HepG2 (cell line): ENCODE data around the gene COPS7A. TPM values are rescaled to one million over a fixed set of nuclear protein-coding genes. Genes with fewer than 3 reads are reported as not detected.

Experiments
- ATF7 ChIP-seq, 2 experiments: fragments of 450-650 bp in 1 of 2; sonication (generic) in 1 of 2; formaldehyde crosslinking in 1 of 2; IDR thresholded peaks; 2 replicates each; pipeline versions ENCODE4 v1.4.0 to v1.6.1; 2016 to 2020; ENCODE audit warnings: antibody characterized with exemption in 1 of 2, mild to moderate bottlenecking in 1 of 2, missing genetic modification reagents in 1 of 2
- FOXK2 ChIP-seq: fragments of 450-650 bp; IDR thresholded peaks from 2 replicates; pipeline ENCODE4 v1.6.1; 2016
- FOXO1 ChIP-seq: sonication (generic); formaldehyde crosslinking; IDR thresholded peaks from 2 replicates; pipeline ENCODE4 v1.4.0; 2020; ENCODE audit warnings: missing genetic modification reagents
- HIVEP1 ChIP-seq: sonication (generic); formaldehyde crosslinking; IDR thresholded peaks from 2 replicates; pipeline ENCODE4 v1.4.0; 2020; ENCODE audit warnings: mild to moderate bottlenecking, missing genetic modification reagents
- KAT2B ChIP-seq: fragments of 150-350 bp; IDR thresholded peaks from 2 replicates; pipeline ENCODE4 v1.6.1; 2014; ENCODE audit warnings: low read depth, low read length, borderline replicate concordance
- KDM1A ChIP-seq: IDR thresholded peaks from 2 replicates; pipeline ENCODE4 v1.6.1; 2016; ENCODE audit warnings: missing compliant biosample characterization
- KLF9 ChIP-seq: IDR thresholded peaks from 2 replicates; pipeline ENCODE4 v1.6.1; 2016; ENCODE audit warnings: low read depth
- NBN ChIP-seq: fragments of 450-650 bp; conservative IDR thresholded peaks from 2 replicates; pipeline ENCODE4 v1.6.1; 2017
- RBAK ChIP-seq: sonication (generic); formaldehyde crosslinking; IDR thresholded peaks from 2 replicates; pipeline ENCODE4 v1.5.1; 2020; ENCODE audit warnings: mild to moderate bottlenecking, missing genetic modification reagents
- SMAD1 ChIP-seq: sonication (generic); formaldehyde crosslinking; IDR thresholded peaks from 2 replicates; pipeline ENCODE4 v1.4.0; 2020; ENCODE audit warnings: missing genetic modification reagents, low read depth, mild to moderate bottlenecking, borderline replicate concordance
- SNAI1 ChIP-seq: sonication (generic); formaldehyde crosslinking; IDR thresholded peaks from 2 replicates; pipeline ENCODE4 v1.5.0; 2020; ENCODE audit warnings: mild to moderate bottlenecking, missing genetic modification reagents, borderline replicate concordance
- U2AF1 ChIP-seq: fragments of 200-400 bp; formaldehyde crosslinking; optimal IDR thresholded peaks from 2 replicates; pipeline ENCODE3; 2017; ENCODE audit warnings: mild to moderate bottlenecking, low read depth, low read length
- ZBTB3 ChIP-seq: sonication (generic); formaldehyde crosslinking; IDR thresholded peaks from 2 replicates; pipeline ENCODE4 v1.4.0; 2020; ENCODE audit warnings: low read depth, mild to moderate bottlenecking, moderate library complexity, missing genetic modification reagents, borderline replicate concordance
- ZNF20 ChIP-seq: sonication (generic); formaldehyde crosslinking; IDR thresholded peaks from 2 replicates; pipeline ENCODE4 v1.4.0; 2020; ENCODE audit warnings: mild to moderate bottlenecking, moderate library complexity, missing genetic modification reagents
- ZNF446 ChIP-seq: sonication (generic); formaldehyde crosslinking; IDR thresholded peaks from 2 replicates; pipeline ENCODE4 v1.5.0; 2020; ENCODE audit warnings: mild to moderate bottlenecking, missing genetic modification reagents
- ZNF484 ChIP-seq: sonication (generic); formaldehyde crosslinking; IDR thresholded peaks from 2 replicates; pipeline ENCODE4 v1.5.1; 2020; ENCODE audit warnings: mild to moderate bottlenecking, low read depth, missing genetic modification reagents, borderline replicate concordance
- ZNF569 ChIP-seq: sonication (generic); formaldehyde crosslinking; IDR thresholded peaks from 2 replicates; pipeline ENCODE4 v1.5.0; 2020; ENCODE audit warnings: mild to moderate bottlenecking, missing genetic modification reagents, moderate library complexity, borderline replicate concordance
- ZNF644 ChIP-seq: IDR thresholded peaks from 2 replicates; pipeline ENCODE4 v1.6.1; 2016; ENCODE audit warnings: low read depth
- ZNF652 ChIP-seq: IDR thresholded peaks from 2 replicates; pipeline ENCODE4 v1.6.1; 2016; ENCODE audit warnings: low read depth, borderline replicate concordance
- ZNF782 ChIP-seq: sonication (generic); formaldehyde crosslinking; IDR thresholded peaks from 2 replicates; pipeline ENCODE4 v1.4.0; 2020; ENCODE audit warnings: missing genetic modification reagents, mild to moderate bottlenecking, borderline replicate concordance
- polyA plus RNA-seq, 8 experiments: library from polyadenylated mRNA; depleted of rRNA in 3 of 8; stranded (reverse) in 7 of 8; unstranded in 1 of 8; fragments of >200 nt; fragmentation: Illumina TruSeq in 4 of 8; extraction: Trizol in 4 of 8; gene quantifications; 2 replicates each; pipeline versions ENCODE4 v1.2.1 to v1.2.3, GENCODE V29; 2011 to 2016; ENCODE audit warnings: low read depth in 4 of 8, missing spikeins in 1 of 8, mixed read lengths in 1 of 8; ENCODE audit not compliant: insufficient read depth in 1 of 8
- total RNA-seq, 5 experiments: library from RNA; depleted of rRNA; stranded (reverse); fragments of >200 nt; fragmentation: Illumina TruSeq; extraction: Trizol; gene quantifications; 2 replicates each; pipeline ENCODE4 v1.2.3, GENCODE V29; 2016; ENCODE audit warnings: low read depth in 1 of 5
- TF ChIP-seq, protein P1 (sequence below): sonication (generic); formaldehyde crosslinking; IDR thresholded peaks from 2 replicates; pipeline ENCODE4 v1.8.0; 2022; ENCODE audit warnings: mild to moderate bottlenecking, missing genetic modification reagents
- TF ChIP-seq, protein P2 (sequence below): sonication (generic); formaldehyde crosslinking; IDR thresholded peaks from 2 replicates; pipeline ENCODE4 v1.4.0; 2020; ENCODE audit warnings: mild to moderate bottlenecking, missing genetic modification reagents, borderline replicate concordance
- TF ChIP-seq, protein P3 (sequence below): IDR thresholded peaks from 2 replicates; pipeline ENCODE4 v1.6.1; 2016; ENCODE audit warnings: missing compliant biosample characterization, missing genetic modification reagents, borderline replicate concordance
- TF ChIP-seq, protein P4 (sequence below): sonication (generic); formaldehyde crosslinking; IDR thresholded peaks from 2 replicates; pipeline ENCODE4 v1.4.0; 2020; ENCODE audit warnings: missing genetic modification reagents

Gene COPS7A
- total and polyA plus RNA-seq, 2 of the 13 experiments (the other 11 are each of a cell fraction or from before 2014, with no cell fraction given): 40.0 to 73.6 TPM

DNA sequence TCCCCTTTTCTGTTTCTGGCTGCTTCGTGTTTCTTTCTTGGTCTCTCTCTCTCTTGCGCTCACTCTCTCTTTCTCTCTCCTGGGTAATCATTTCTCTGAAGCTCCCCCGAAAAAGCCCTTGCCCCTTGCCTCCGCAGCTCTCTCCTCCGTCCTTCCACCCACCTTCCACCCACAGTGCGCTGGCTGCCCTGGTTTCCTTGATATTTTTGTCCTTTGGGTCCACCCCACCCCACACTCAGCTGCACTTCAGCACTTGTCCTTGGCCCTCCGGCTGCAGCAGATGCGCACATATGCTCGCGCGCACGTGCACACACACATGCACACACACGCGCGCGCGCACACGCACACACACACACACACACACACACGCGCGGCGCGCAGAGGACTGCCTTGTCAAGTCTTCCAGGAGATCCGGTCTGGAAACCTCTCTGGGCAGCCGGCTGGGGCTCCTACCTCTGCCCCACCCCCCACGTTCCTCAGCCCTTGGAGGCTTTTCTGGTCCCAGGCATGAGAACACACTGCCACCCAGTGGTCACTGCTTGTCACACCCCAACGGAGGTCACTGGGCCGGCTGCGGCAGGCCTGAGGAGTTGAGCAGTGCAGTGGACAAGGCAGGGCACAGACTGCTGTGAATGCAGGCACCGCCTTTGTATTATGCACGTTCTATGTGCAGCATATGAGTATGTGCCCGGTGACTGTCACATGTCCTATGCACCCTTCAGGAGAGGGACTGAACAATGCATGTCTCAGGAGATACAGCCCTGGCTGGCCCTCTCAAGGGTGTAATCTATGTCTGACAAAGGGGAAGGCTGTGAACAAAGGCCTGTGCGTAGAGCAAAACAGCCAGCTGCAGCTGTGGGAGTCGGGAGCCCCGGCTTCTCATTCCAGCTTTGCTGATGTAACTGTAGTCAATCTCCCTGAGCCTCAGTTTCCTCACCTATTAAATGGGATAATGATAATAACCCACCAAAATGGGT, 55.0 kb downstream of the COPS7A start (continued):
- TF ChIP-seq, protein P1, sequence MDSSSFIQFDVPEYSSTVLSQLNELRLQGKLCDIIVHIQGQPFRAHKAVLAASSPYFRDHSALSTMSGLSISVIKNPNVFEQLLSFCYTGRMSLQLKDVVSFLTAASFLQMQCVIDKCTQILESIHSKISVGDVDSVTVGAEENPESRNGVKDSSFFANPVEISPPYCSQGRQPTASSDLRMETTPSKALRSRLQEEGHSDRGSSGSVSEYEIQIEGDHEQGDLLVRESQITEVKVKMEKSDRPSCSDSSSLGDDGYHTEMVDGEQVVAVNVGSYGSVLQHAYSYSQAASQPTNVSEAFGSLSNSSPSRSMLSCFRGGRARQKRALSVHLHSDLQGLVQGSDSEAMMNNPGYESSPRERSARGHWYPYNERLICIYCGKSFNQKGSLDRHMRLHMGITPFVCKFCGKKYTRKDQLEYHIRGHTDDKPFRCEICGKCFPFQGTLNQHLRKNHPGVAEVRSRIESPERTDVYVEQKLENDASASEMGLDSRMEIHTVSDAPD (CRISPR knock-in tag): no peak
- TF ChIP-seq NBN (no peak), ZNF652 (CRISPR knock-in tag) (no peak), ZNF644 (no peak), ZNF20 (CRISPR knock-in tag) (no peak), ZNF446 (no peak), ZBTB3 (CRISPR knock-in tag) (no peak), ZNF484 (CRISPR knock-in tag) (no peak), RBAK (CRISPR knock-in tag) (no peak), HIVEP1 (peak; percentile 78; the same call in 1 of the 2 replicates), FOXK2 (no peak), ZNF569 (CRISPR knock-in tag) (no peak), KDM1A (CRISPR knock-in tag) (no peak), SNAI1 (CRISPR knock-in tag) (no peak), FOXO1 (peak; percentile 58), U2AF1 (no peak), KLF9 (CRISPR knock-in tag) (no peak), ZNF782 (no peak), ATF7 (IDR thresholded peaks at IDR 0.05) (no peak), ATF7 (CRISPR knock-in tag; IDR thresholded peaks at IDR 0.05) (no peak), KAT2B (no peak), SMAD1 (CRISPR knock-in tag) (peak; percentile 95; the same call in 1 of the 2 replicates)
- TF ChIP-seq, protein P2, sequence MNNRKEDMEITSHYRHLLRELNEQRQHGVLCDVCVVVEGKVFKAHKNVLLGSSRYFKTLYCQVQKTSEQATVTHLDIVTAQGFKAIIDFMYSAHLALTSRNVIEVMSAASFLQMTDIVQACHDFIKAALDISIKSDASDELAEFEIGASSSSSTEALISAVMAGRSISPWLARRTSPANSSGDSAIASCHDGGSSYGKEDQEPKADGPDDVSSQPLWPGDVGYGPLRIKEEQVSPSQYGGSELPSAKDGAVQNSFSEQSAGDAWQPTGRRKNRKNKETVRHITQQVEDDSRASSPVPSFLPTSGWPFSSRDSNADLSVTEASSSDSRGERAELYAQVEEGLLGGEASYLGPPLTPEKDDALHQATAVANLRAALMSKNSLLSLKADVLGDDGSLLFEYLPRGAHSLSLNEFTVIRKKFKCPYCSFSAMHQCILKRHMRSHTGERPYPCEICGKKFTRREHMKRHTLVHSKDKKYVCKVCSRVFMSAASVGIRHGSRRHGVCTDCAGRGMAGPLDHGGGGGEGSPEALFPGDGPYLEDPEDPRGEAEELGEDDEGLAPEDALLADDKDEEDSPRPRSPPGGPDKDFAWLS (CRISPR knock-in tag): no peak
- TF ChIP-seq, protein P3, sequence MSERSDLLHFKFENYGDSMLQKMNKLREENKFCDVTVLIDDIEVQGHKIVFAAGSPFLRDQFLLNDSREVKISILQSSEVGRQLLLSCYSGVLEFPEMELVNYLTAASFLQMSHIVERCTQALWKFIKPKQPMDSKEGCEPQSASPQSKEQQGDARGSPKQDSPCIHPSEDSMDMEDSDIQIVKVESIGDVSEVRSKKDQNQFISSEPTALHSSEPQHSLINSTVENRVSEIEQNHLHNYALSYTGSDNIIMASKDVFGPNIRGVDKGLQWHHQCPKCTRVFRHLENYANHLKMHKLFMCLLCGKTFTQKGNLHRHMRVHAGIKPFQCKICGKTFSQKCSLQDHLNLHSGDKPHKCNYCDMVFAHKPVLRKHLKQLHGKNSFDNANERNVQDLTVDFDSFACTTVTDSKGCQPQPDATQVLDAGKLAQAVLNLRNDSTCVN: 0 out of 2 replicates have a peak, but pooled peaks have one; percentile 58
- TF ChIP-seq, protein P4, sequence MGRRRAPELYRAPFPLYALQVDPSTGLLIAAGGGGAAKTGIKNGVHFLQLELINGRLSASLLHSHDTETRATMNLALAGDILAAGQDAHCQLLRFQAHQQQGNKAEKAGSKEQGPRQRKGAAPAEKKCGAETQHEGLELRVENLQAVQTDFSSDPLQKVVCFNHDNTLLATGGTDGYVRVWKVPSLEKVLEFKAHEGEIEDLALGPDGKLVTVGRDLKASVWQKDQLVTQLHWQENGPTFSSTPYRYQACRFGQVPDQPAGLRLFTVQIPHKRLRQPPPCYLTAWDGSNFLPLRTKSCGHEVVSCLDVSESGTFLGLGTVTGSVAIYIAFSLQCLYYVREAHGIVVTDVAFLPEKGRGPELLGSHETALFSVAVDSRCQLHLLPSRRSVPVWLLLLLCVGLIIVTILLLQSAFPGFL: no peak
